ENCODE data around the gene PHC3.

Gene PHC3

GRCh38 chr3:170189398-170190256, 8.1 kb upstream of the PHC3 start:
- no peak overlapping the region for H3K4me3 ChIP-seq (ENCODE audit: low read length)
- H3K36me3 ChIP-seq (ENCODE audit: control insufficient read depth, insufficient read depth, low read length) = no peaks in the 10 kb centered on the region
- no peaks in the 10 kb centered on the region for H3K9me3 ChIP-seq (ENCODE audit: control insufficient read depth, insufficient read depth, low read length)
- H3K27me3 ChIP-seq (ENCODE audit: control insufficient read depth, insufficient read depth, low read length) = no peaks in the 10 kb centered on the region
- WGBS (ENCODE audit: insufficient coverage, insufficient read length) = no CpG with 5 or more reads among the region's 4 CpGs
- H3K27ac ChIP-seq (ENCODE audit: low read length) = no peak overlapping the region
- no peaks in the 10 kb centered on the region for H3K4me1 ChIP-seq (ENCODE audit: control insufficient read depth, insufficient read depth, low read length)
- DNase-seq (ENCODE audit: low read depth, low spot score) = no peak

- no peak for DNase-seq (ENCODE audit: low read depth, low spot score)
- Histone ChIP-seq H3K27ac (ENCODE audit: low read length) (no peak overlapping the region), H3K4me3 (ENCODE audit: low read length) (peak overlapping the region; percentile 73; the same call in 1 of the 2 replicates), H3K9me3 (ENCODE audit: control insufficient read depth, insufficient read depth, low read length) (no peaks in the 10 kb centered on the region; the same call in 1 of the 2 replicates), H3K36me3 (ENCODE audit: control insufficient read depth, insufficient read depth, low read length) (peaks cover 2% of the 10 kb centered on the region; the same call in 1 of the 2 replicates), H3K27me3 (ENCODE audit: control insufficient read depth, insufficient read depth, low read length) (no peaks in the 10 kb centered on the region), H3K4me1 (ENCODE audit: control insufficient read depth, insufficient read depth, low read length) (no peaks in the 10 kb centered on the region)
- whole genome bisulfite sequencing (ENCODE audit: insufficient coverage, insufficient read length) = no CpG with 5 or more reads among the region's 16 CpGs
Observed at GRCh38 chr3:170180079-170180907, 1.2 kb downstream of the PHC3 start.

- Histone ChIP-seq H3K4me3 (ENCODE audit: low read length) (no peak overlapping the region), H3K4me1 (ENCODE audit: control insufficient read depth, insufficient read depth, low read length) (no peaks in the 10 kb centered on the region), H3K27ac (ENCODE audit: low read length) (no peak overlapping the region), H3K27me3 (ENCODE audit: control insufficient read depth, insufficient read depth, low read length) (no peaks in the 10 kb centered on the region), H3K9me3 (ENCODE audit: control insufficient read depth, insufficient read depth, low read length) (no peaks in the 10 kb centered on the region; the same call in 1 of the 2 replicates), H3K36me3 (ENCODE audit: control insufficient read depth, insufficient read depth, low read length) (peaks cover 2% of the 10 kb centered on the region; the same call in 1 of the 2 replicates)
- no CpG with 5 or more reads among the region's 1 CpG for WGBS (ENCODE audit: insufficient coverage, insufficient read length)
- no peak for DNase-seq (ENCODE audit: low read depth, low spot score)
Observed at GRCh38 chr3:170179432-170179831, 2.1 kb downstream of the PHC3 start.

GRCh38 chr3:170178651-170179050, 2.9 kb downstream of the PHC3 start:
- Histone ChIP-seq H3K9me3 (ENCODE audit: control insufficient read depth, insufficient read depth, low read length) (no peaks in the 10 kb centered on the region; the same call in 1 of the 2 replicates), H3K4me3 (ENCODE audit: low read length) (no peak overlapping the region), H3K4me1 (ENCODE audit: control insufficient read depth, insufficient read depth, low read length) (no peaks in the 10 kb centered on the region), H3K27me3 (ENCODE audit: control insufficient read depth, insufficient read depth, low read length) (no peaks in the 10 kb centered on the region), H3K27ac (ENCODE audit: low read length) (no peak overlapping the region), H3K36me3 (ENCODE audit: control insufficient read depth, insufficient read depth, low read length) (peaks cover 2% of the 10 kb centered on the region; the same call in 1 of the 2 replicates)
- no peak for DNase-seq (ENCODE audit: low read depth, low spot score)
- no CpG with 5 or more reads among the region's 3 CpGs for WGBS (ENCODE audit: insufficient coverage, insufficient read length)

- Histone ChIP-seq H3K4me1 (ENCODE audit: control insufficient read depth, insufficient read depth, low read length) (no peaks in the 10 kb centered on the region), H3K27me3 (ENCODE audit: control insufficient read depth, insufficient read depth, low read length) (no peaks in the 10 kb centered on the region), H3K36me3 (ENCODE audit: control insufficient read depth, insufficient read depth, low read length) (no peaks in the 10 kb centered on the region; the same call in 1 of the 2 replicates), H3K9me3 (ENCODE audit: control insufficient read depth, insufficient read depth, low read length) (no peaks in the 10 kb centered on the region), H3K4me3 (ENCODE audit: low read length) (no peak overlapping the region), H3K27ac (ENCODE audit: low read length) (no peak overlapping the region)
- WGBS (ENCODE audit: insufficient coverage, insufficient read length) = no CpG with 5 or more reads among the region's 1 CpG
- DNase-seq (ENCODE audit: low read depth, low spot score) = no peak
Observed at GRCh38 chr3:170171563-170171962, 10.0 kb downstream of the PHC3 start.

- peaks cover 6% of the 10 kb centered on the region; the same call in 1 of the 2 replicates for H3K36me3 ChIP-seq (ENCODE audit: control insufficient read depth, insufficient read depth, low read length)
Observed at GRCh38 chr3:170164717-170165116, 16.8 kb downstream of the PHC3 start.

GRCh38 chr3:170163956-170164645, 17.4 kb downstream of the PHC3 start:
- Histone ChIP-seq H3K4me1 (ENCODE audit: control insufficient read depth, insufficient read depth, low read length) (no peaks in the 10 kb centered on the region), H3K36me3 (ENCODE audit: control insufficient read depth, insufficient read depth, low read length) (peaks cover 6% of the 10 kb centered on the region; the same call in 1 of the 2 replicates), H3K27ac (ENCODE audit: low read length) (no peak overlapping the region), H3K9me3 (ENCODE audit: control insufficient read depth, insufficient read depth, low read length) (no peaks in the 10 kb centered on the region), H3K4me3 (ENCODE audit: low read length) (no peak overlapping the region), H3K27me3 (ENCODE audit: control insufficient read depth, insufficient read depth, low read length) (no peaks in the 10 kb centered on the region)
- no CpG with 5 or more reads among the region's 4 CpGs for WGBS (ENCODE audit: insufficient coverage, insufficient read length)
- DNase-seq (ENCODE audit: low read depth, low spot score) = no peak

More at GRCh38 chr3:170164717-170165116, 16.8 kb downstream of the PHC3 start:
- DNase-seq (ENCODE audit: low read depth, low spot score) = no peak
- H3K4me1 ChIP-seq (ENCODE audit: control insufficient read depth, insufficient read depth, low read length) = no peaks in the 10 kb centered on the region
- H3K4me3 ChIP-seq (ENCODE audit: low read length) = no peak overlapping the region
- no CpG with 5 or more reads among the region's 2 CpGs for WGBS (ENCODE audit: insufficient coverage, insufficient read length)
- H3K27ac ChIP-seq (ENCODE audit: low read length) = no peak overlapping the region
- H3K27me3 ChIP-seq (ENCODE audit: control insufficient read depth, insufficient read depth, low read length) = no peaks in the 10 kb centered on the region
- H3K9me3 ChIP-seq (ENCODE audit: control insufficient read depth, insufficient read depth, low read length) = no peaks in the 10 kb centered on the region

GRCh38 chr3:170162630-170163029, 18.9 kb downstream of the PHC3 start:
- Histone ChIP-seq H3K27ac (ENCODE audit: low read length) (no peak overlapping the region), H3K36me3 (ENCODE audit: control insufficient read depth, insufficient read depth, low read length) (peaks cover 6% of the 10 kb centered on the region; the same call in 1 of the 2 replicates), H3K4me3 (ENCODE audit: low read length) (no peak overlapping the region), H3K27me3 (ENCODE audit: control insufficient read depth, insufficient read depth, low read length) (no peaks in the 10 kb centered on the region), H3K4me1 (ENCODE audit: control insufficient read depth, insufficient read depth, low read length) (no peaks in the 10 kb centered on the region), H3K9me3 (ENCODE audit: control insufficient read depth, insufficient read depth, low read length) (no peaks in the 10 kb centered on the region)
- DNase-seq (ENCODE audit: low read depth, low spot score) = no peak

- Histone ChIP-seq H3K27ac (ENCODE audit: low read length) (no peak overlapping the region), H3K27me3 (ENCODE audit: control insufficient read depth, insufficient read depth, low read length) (no peaks in the 10 kb centered on the region), H3K36me3 (ENCODE audit: control insufficient read depth, insufficient read depth, low read length) (peaks cover 6% of the 10 kb centered on the region; the same call in 1 of the 2 replicates), H3K4me3 (ENCODE audit: low read length) (no peak overlapping the region), H3K4me1 (ENCODE audit: control insufficient read depth, insufficient read depth, low read length) (no peaks in the 10 kb centered on the region), H3K9me3 (ENCODE audit: control insufficient read depth, insufficient read depth, low read length) (no peaks in the 10 kb centered on the region)
- DNase-seq (ENCODE audit: low read depth, low spot score) = no peak
Observed at GRCh38 chr3:170162052-170162451, 19.5 kb downstream of the PHC3 start.

- H3K4me3 ChIP-seq (ENCODE audit: low read length) = no peak overlapping the region
- no peaks in the 10 kb centered on the region for H3K4me1 ChIP-seq (ENCODE audit: control insufficient read depth, insufficient read depth, low read length)
- WGBS (ENCODE audit: insufficient coverage, insufficient read length) = no CpG with 5 or more reads among the region's 2 CpGs
- no peak for DNase-seq (ENCODE audit: low read depth, low spot score)
- H3K27me3 ChIP-seq (ENCODE audit: control insufficient read depth, insufficient read depth, low read length) = no peaks in the 10 kb centered on the region
- no peak overlapping the region for H3K27ac ChIP-seq (ENCODE audit: low read length)
- no peaks in the 10 kb centered on the region for H3K9me3 ChIP-seq (ENCODE audit: control insufficient read depth, insufficient read depth, low read length)
- peaks cover 6% of the 10 kb centered on the region; the same call in 1 of the 2 replicates for H3K36me3 ChIP-seq (ENCODE audit: control insufficient read depth, insufficient read depth, low read length)
Observed at GRCh38 chr3:170159933-170160332, 21.6 kb downstream of the PHC3 start.

Data from iPS DF 6.9 (cell line).